Stimulated activated CD8-positive, alpha-beta memory T cell treated with anti-CD3 and anti-CD28 coated beads, Interleukin-7, amount 100 ng/mL, for 1 hour (primary cell): Measurements from ENCODE around the gene SPCS3.
"Not testable (repeated sequence)": the region's sequence is repeated elsewhere in the genome, so short reads cannot be mapped to it uniquely, and the experiment has no call there.

ENCODE experiments used
- DNase-seq, 2 donors: peaks; one replicate each; pipeline ENCODE4 v3.0.0-alpha.2; 2020; ENCODE audit warnings: low read depth in 2 of 2

SPCS3 gene

DNA sequence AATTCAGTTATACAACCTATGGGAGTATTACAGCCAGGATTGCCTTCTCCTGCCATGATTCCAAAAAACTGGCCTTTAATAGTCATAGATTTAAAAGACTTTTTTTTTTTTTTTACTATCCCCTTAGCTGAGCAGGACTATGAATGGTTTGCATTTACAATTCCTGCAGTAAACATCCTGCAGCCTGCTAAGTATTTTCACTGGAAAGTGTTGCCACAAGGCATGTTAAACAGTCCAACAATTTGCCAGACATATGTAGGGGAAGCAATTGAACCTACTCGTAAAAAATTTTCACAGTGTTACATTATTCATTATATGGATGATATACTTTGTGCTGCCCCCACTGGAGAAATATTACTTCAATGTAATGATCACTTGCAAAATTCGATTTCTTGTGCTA is 27.1 kb downstream of the SPCS3 start:
- not testable (repeated sequence) for DNase-seq

DNA sequence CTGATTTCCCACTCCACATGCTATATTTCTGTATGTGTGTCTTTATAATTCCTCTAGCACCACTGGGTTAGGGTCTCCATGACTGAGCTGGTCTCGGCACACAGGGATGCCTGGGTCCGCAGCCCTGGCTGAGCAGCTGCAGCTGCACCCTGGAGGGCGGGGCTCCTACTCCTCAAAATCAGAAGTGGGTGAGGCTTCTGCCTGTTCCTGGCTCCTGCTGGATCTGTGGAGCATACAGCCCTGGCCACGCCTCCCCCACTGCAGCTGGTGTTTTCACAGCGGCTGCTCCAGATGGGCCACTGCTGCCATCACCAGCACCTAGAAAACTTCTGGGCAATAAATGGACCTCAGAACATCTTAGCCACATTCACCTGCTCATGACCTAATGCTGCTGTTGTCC is 30.9 kb downstream of the SPCS3 start:
- DNase-seq: no peak

GRCh38 chr4:176354884-176355283 is 35.1 kb downstream of the SPCS3 start:
- DNase-seq: no peak

DNA sequence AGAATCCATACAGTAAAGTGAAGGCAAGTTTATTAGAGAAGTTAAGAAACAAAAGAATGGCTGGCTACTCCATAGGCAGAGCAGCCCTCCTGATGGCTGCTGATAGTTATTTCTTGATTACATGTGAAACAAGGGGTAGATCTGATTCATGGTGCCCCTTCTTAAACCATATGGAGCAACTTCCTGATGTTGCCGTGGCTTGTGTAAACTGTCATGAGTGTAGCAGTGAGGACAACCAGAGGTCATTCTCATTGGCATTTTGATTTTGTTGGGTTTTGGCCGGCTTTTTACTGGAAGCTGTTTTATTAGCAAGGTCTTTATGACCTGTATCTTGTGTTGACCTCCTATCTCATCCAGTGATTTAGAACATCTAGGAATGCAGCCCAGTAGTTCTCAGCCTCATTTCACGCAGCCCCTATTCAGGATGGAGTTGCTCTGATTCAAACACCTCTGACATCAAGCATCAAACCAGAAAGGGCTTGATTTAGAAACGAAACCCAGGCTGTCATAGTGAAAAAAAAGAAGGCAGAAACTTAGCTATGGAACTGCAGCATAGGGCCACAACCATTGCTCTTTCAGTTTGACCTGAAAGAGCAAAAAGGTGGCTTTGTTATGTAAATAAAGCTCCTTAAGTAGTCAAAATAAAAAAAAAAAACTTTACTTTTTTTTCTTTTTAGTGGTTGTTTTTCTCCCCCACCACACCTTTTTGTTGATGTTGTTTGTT is 37.8 kb downstream of the SPCS3 start:
- no peak for DNase-seq

DNA sequence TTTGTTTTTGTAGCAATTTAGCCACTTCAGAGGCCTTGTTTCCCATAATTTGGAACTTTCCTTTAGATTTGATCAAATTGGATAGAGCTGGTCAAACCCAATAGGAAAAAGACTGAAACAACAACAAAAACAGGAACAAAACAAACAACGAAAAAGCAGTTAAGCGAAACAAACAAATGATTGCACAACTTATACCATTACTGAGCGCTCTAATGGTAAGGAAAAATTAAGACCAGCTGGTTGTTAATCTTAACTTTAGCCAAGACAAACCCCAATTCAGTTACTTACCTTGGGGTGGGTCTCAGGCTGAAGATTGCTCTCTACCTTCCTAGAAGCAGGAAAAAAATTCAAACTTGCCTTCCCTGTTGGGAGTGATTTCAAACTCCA is 38.3 kb downstream of the SPCS3 start:
- no peak for DNase-seq

- no peak for DNase-seq
These were observed 39.8 kb downstream of the SPCS3 start for GRCh38 chr4:176359590-176359989.

DNA sequence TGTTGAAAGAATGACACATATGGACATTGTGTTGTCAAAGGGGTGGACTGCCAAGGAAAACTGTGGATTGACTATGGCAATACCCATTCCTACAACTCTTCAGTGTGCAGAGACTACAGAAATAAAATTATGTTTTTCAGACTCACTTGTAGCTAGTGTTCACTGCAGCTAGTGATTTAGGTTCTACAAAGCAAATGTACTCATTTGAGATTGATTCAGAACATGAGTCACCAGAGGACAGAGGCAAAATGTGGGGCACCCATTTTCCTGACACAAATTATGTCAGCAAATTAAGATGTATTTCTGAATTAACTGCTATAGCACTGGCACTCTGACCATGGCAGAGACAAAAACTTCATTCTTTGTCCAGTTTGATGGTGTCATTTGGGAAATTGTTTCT is 40.7 kb downstream of the SPCS3 start:
- DNase-seq: no peak

GRCh38 chr4:176363072-176363471 is 43.3 kb downstream of the SPCS3 start:
- no peak for DNase-seq

DNA sequence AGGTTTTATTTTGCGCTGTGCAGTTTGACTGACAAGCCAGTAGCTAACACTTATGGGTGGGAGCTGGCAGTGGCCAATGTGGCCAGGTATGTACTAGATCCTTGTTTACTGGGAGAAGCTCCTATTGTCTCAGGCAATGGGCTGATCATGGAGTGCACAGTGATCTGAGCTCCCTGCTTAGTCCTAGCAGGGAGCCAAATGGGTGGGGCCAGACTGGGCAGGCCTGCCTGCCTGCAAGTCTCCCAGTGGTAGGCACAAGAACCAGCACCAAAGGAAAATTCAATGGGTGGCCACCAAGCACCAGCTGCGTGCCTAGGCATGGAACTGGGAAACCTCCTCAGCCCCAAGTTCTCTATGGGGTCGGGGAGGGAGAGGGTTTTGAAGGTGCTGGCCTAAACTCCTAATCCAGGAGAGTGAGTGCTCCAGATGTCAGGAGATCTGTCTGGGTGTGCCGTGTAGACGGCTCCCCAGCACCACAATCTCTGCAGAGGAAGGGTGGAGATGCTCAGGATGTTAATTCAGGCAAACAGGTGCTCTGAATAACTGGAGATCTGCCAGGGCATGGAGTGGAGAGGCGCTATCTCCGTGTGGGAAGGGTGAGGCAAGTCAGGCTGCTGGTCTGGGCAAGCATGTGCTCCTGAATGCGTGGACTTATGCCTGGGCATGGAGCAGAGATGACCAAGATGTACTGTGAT is 48.2 kb downstream of the SPCS3 start:
- no peak for DNase-seq

DNA sequence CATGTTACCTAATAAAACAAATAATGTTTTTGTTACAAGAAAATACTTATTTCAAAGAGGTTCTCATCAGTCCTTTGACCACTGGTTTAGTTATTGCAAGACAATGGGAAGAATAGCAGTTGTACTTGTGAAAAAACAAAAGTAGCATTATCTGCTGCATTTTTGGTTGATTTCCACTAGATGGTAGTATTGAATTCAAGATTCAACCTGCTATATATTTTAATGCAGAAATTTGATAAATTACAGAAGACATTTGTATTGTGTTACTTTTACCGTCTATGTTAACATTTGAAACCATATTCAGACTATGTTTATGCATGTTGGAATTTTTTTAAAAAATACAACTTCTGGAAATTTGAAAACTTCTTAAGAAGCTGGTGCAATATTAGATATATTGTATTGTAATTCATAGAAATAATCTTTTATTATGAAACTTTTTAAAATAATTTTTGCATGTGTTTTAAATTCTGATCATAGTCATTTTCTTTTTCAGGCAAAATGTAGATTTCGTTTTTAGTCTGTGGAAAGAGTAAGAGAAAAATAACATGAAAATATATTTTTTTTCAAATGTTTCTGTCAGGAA is 56.4 kb downstream of the SPCS3 start:
- no peak for DNase-seq

- no peak for DNase-seq
These were observed 58.0 kb downstream of the SPCS3 start for GRCh38 chr4:176377780-176378179.

GRCh38 chr4:176380352-176381157 is 60.8 kb downstream of the SPCS3 start:
- no peak for DNase-seq
